WTC11 (cell line): Measurements from ENCODE around the gene EEFSEC. TPM values are rescaled to one million over a fixed set of nuclear protein-coding genes. Genes with fewer than 3 reads are reported as not detected.

Experiments used
- ATAC-seq: fragments of 200-7000 bp; cut with Tn5 transposase; 2 replicates; pipeline ENCODE4 v1.10.0; 2021; ENCODE audit warnings: mild to moderate bottlenecking, moderate library complexity
- CTCF ChIA-PET: fragments of 300-600 bp; sonication (Branson Sonifier 250); formaldehyde crosslinking; loops from one replicate; lab custom pipeline; 2021; ENCODE audit warnings: antibody characterized with exemption; lab: Charles Lee
- POLR2A ChIA-PET: fragments of 350-600 bp; sonication (Branson Sonifier 250); formaldehyde crosslinking; loops from one replicate; lab custom pipeline; 2021; ENCODE audit warnings: antibody characterized with exemption; lab: Charles Lee
- DNase-seq: peaks from one replicate; pipeline ENCODE4 v3.0.0; 2021; ENCODE audit warnings: low spot score
- H3K27ac Mint-ChIP-seq: 2 replicates; pipeline ENCODE4 v1.8.0; 2021; ENCODE audit warnings: mixed read lengths
- H3K27me3 Mint-ChIP-seq: 2 replicates; pipeline ENCODE4 v1.8.0; 2021; ENCODE audit warnings: low read depth, mild to moderate bottlenecking, moderate library complexity, mixed read lengths
- H3K36me3 Mint-ChIP-seq: 2 replicates; pipeline ENCODE4 v1.8.0; 2021; ENCODE audit warnings: mixed read lengths
- H3K4me1 Mint-ChIP-seq: 2 replicates; pipeline ENCODE4 v1.8.0; 2022; ENCODE audit warnings: mixed read lengths
- H3K4me3 Mint-ChIP-seq: 2 replicates; pipeline ENCODE4 v1.8.0; 2021; ENCODE audit warnings: mild to moderate bottlenecking, moderate library complexity, mixed read lengths
- H3K9me3 Mint-ChIP-seq: 2 replicates; pipeline ENCODE4 v1.8.0; 2021; ENCODE audit warnings: mixed read lengths
- CBFB ChIP-seq: sonication (generic); formaldehyde crosslinking; IDR thresholded peaks from 2 replicates; pipeline ENCODE4 v1.8.1; 2022; ENCODE audit warnings: mild to moderate bottlenecking, low read depth, missing genetic modification reagents
- CDX4 ChIP-seq: fragments of 250-450 bp; sonication (Bioruptor Pico); IDR thresholded peaks from 2 replicates; pipeline ENCODE4 v1.9.0; 2021; ENCODE audit warnings: moderate library complexity, mild to moderate bottlenecking, inconsistent platforms, borderline replicate concordance
- CREB1 ChIP-seq: sonication (generic); formaldehyde crosslinking; IDR thresholded peaks from 2 replicates; pipeline ENCODE4 v1.8.0; 2023; ENCODE audit warnings: mild to moderate bottlenecking, missing genetic modification reagents
- ELF4 ChIP-seq: sonication (generic); formaldehyde crosslinking; IDR thresholded peaks from 2 replicates; pipeline ENCODE4 v1.8.1; 2022; ENCODE audit warnings: low read depth, mild to moderate bottlenecking, moderate library complexity, missing genetic modification reagents
- ESRRA ChIP-seq: sonication (generic); formaldehyde crosslinking; IDR thresholded peaks from 2 replicates; pipeline ENCODE4 v1.8.1; 2022; ENCODE audit warnings: mild to moderate bottlenecking, missing genetic modification reagents, borderline replicate concordance
- ETV6 ChIP-seq: sonication (generic); formaldehyde crosslinking; IDR thresholded peaks from 2 replicates; pipeline ENCODE4 v1.8.1; 2022; ENCODE audit warnings: mild to moderate bottlenecking, missing genetic modification reagents
- FOXJ3 ChIP-seq: sonication (generic); formaldehyde crosslinking; IDR thresholded peaks from 2 replicates; pipeline ENCODE4 v1.9.0; 2021; ENCODE audit warnings: missing genetic modification reagents, mild to moderate bottlenecking, borderline replicate concordance
- FOXK1 ChIP-seq: sonication (generic); formaldehyde crosslinking; IDR thresholded peaks from 2 replicates; pipeline ENCODE4 v1.8.0; 2022; ENCODE audit warnings: mild to moderate bottlenecking, moderate library complexity, missing genetic modification reagents
- FOXP1 ChIP-seq: sonication (generic); formaldehyde crosslinking; IDR thresholded peaks from 2 replicates; pipeline ENCODE4 v1.8.0; 2022; ENCODE audit warnings: missing genetic modification reagents, mild to moderate bottlenecking, moderate library complexity, borderline replicate concordance
- IRF1 ChIP-seq: sonication (generic); formaldehyde crosslinking; IDR thresholded peaks from 2 replicates; pipeline ENCODE4 v1.8.0; 2023; ENCODE audit warnings: missing genetic modification reagents
- MXD4 ChIP-seq: fragments of 250-450 bp; sonication (Bioruptor Pico); IDR thresholded peaks from 2 replicates; pipeline ENCODE4 v1.8.0; 2021; ENCODE audit warnings: mild to moderate bottlenecking, moderate library complexity, borderline replicate concordance
- NFYB ChIP-seq: sonication (generic); formaldehyde crosslinking; conservative IDR thresholded peaks from 2 replicates; pipeline ENCODE4 v1.8.0; 2022; ENCODE audit warnings: low read depth, missing genetic modification reagents
- NR1H2 ChIP-seq: sonication (generic); formaldehyde crosslinking; IDR thresholded peaks from 2 replicates; pipeline ENCODE4 v1.9.0; 2021; ENCODE audit warnings: mild to moderate bottlenecking, moderate library complexity, missing genetic modification reagents
- RORB ChIP-seq: fragments of 250-450 bp; sonication (Bioruptor Pico); IDR thresholded peaks from 2 replicates; pipeline ENCODE4 v1.9.0; 2021; ENCODE audit warnings: mild to moderate bottlenecking
- SMAD4 ChIP-seq: sonication (generic); formaldehyde crosslinking; IDR thresholded peaks from 2 replicates; pipeline ENCODE4 v1.8.0; 2022; ENCODE audit warnings: mild to moderate bottlenecking, missing genetic modification reagents
- TP53 ChIP-seq: sonication (generic); formaldehyde crosslinking; IDR thresholded peaks from 2 replicates; pipeline ENCODE4 v1.8.1; 2023; ENCODE audit warnings: mild to moderate bottlenecking, missing genetic modification reagents
- ZBTB43 ChIP-seq: sonication (generic); formaldehyde crosslinking; IDR thresholded peaks from 2 replicates; pipeline ENCODE4 v1.8.1; 2023; ENCODE audit warnings: mild to moderate bottlenecking, missing genetic modification reagents
- ZNF121 ChIP-seq: sonication (generic); formaldehyde crosslinking; IDR thresholded peaks from 2 replicates; pipeline ENCODE4 v1.8.0; 2023; ENCODE audit warnings: missing genetic modification reagents
- ZNF138 ChIP-seq: sonication (generic); formaldehyde crosslinking; conservative IDR thresholded peaks from 2 replicates; pipeline ENCODE4 v1.8.1; 2022; ENCODE audit warnings: mild to moderate bottlenecking, moderate library complexity, missing genetic modification reagents
- ZNF396 ChIP-seq: fragments of 250-450 bp; sonication (Bioruptor Pico); IDR thresholded peaks from 2 replicates; pipeline ENCODE4 v1.8.0; 2021; ENCODE audit warnings: mild to moderate bottlenecking, moderate library complexity, borderline replicate concordance
- ZNF423 ChIP-seq: fragments of 250-450 bp; sonication (Bioruptor Pico); IDR thresholded peaks from 2 replicates; pipeline ENCODE4 v2.1.2; 2022; ENCODE audit warnings: mild to moderate bottlenecking, moderate library complexity
- ZNF671 ChIP-seq: fragments of 250-450 bp; sonication (Bioruptor Pico); IDR thresholded peaks from 2 replicates; pipeline ENCODE4 v1.8.0; 2021; ENCODE audit warnings: mild to moderate bottlenecking
- total RNA-seq: library from RNA; stranded (reverse); gene quantifications from 3 replicates; pipeline ENCODE4 v1.2.3, GENCODE V29; 2021
- TF ChIP-seq, protein P1 (sequence below): sonication (generic); formaldehyde crosslinking; IDR thresholded peaks from 2 replicates; pipeline ENCODE4 v1.8.1; 2023; ENCODE audit warnings: mild to moderate bottlenecking, missing genetic modification reagents, moderate library complexity
- TF ChIP-seq, protein P2 (sequence below): sonication (generic); formaldehyde crosslinking; IDR thresholded peaks from 2 replicates; pipeline ENCODE4 v1.8.0; 2022; ENCODE audit warnings: mild to moderate bottlenecking, missing genetic modification reagents
- TF ChIP-seq, protein P3 (sequence below): fragments of 250-450 bp; sonication (Bioruptor Pico); IDR thresholded peaks from 2 replicates; pipeline ENCODE4 v2.1.2; 2022; ENCODE audit warnings: mild to moderate bottlenecking, moderate library complexity
- TF ChIP-seq, protein P4 (sequence below): sonication (generic); formaldehyde crosslinking; IDR thresholded peaks from 2 replicates; pipeline ENCODE4 v1.8.0; 2022; ENCODE audit warnings: mild to moderate bottlenecking, missing genetic modification reagents

The EEFSEC gene
- total RNA-seq, 1 experiment from 2014 or later = 13.7 TPM

DNA sequence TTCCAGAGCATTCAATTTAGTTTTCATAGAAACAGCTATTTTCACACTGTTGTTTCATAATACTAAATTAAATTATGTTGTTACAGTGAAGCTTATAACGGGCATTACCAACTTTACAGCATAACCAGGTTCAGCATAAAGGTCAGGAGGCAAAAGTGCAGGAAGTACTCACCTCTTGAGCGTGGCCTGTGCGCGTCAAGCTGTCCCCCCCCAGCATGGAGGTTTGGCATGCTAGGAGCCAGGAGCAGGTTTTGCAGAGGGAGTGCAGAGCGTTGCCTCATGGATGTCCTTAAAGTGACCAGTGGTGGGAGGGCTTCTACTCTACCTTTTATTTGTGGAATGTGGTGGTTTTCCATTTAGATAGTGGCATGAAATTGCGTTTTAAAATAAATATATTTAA is 104.4 kb downstream of the EEFSEC start (continued):
- TF ChIP-seq RORB (CRISPR knock-in tag) (no peak), ZNF138 (CRISPR knock-in tag) (no peak), MXD4 (CRISPR knock-in tag) (no peak), FOXK1 (no peak), FOXJ3 (no peak), ZNF121 (no peak), CDX4 (CRISPR knock-in tag) (no peak), NFYB (CRISPR knock-in tag) (no peak)
- TF ChIP-seq, protein P1, sequence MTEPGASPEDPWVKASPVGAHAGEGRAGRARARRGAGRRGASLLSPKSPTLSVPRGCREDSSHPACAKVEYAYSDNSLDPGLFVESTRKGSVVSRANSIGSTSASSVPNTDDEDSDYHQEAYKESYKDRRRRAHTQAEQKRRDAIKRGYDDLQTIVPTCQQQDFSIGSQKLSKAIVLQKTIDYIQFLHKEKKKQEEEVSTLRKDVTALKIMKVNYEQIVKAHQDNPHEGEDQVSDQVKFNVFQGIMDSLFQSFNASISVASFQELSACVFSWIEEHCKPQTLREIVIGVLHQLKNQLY (CRISPR knock-in tag) = no peak

GRCh38 chr3:128260275-128260674 is 107.0 kb downstream of the EEFSEC start:
- Mint-ChIP-seq H3K27ac (no peak overlapping the region), H3K9me3 (peaks cover 20% of the 10 kb centered on the region), H3K36me3 (peaks cover 21% of the 10 kb centered on the region), H3K4me1 (peaks cover 8% of the 10 kb centered on the region), H3K4me3 (no peak overlapping the region)
- ATAC-seq (no peak), DNase-seq (no peak)
- CTCF ChIA-PET = no interaction called here
- TF ChIP-seq FOXP1 (CRISPR knock-in tag) (no peak), CBFB (no peak), ZNF423 (CRISPR knock-in tag) (no peak), ETV6 (CRISPR knock-in tag) (no peak), NR1H2 (CRISPR knock-in tag) (no peak), TP53 (CRISPR knock-in tag) (no peak), CREB1 (no peak), IRF1 (CRISPR knock-in tag) (no peak), ELF4 (no peak), ZNF396 (no peak), ZNF671 (CRISPR knock-in tag) (no peak), ESRRA (CRISPR knock-in tag) (no peak), CDX4 (CRISPR knock-in tag) (no peak), SMAD4 (CRISPR knock-in tag) (no peak), ZBTB43 (CRISPR knock-in tag) (no peak)
- TF ChIP-seq, protein P2, sequence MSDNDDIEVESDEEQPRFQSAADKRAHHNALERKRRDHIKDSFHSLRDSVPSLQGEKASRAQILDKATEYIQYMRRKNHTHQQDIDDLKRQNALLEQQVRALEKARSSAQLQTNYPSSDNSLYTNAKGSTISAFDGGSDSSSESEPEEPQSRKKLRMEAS (CRISPR knock-in tag) = no peak
- TF ChIP-seq, protein P1 (CRISPR knock-in tag) = no peak
- TF ChIP-seq, protein P3, sequence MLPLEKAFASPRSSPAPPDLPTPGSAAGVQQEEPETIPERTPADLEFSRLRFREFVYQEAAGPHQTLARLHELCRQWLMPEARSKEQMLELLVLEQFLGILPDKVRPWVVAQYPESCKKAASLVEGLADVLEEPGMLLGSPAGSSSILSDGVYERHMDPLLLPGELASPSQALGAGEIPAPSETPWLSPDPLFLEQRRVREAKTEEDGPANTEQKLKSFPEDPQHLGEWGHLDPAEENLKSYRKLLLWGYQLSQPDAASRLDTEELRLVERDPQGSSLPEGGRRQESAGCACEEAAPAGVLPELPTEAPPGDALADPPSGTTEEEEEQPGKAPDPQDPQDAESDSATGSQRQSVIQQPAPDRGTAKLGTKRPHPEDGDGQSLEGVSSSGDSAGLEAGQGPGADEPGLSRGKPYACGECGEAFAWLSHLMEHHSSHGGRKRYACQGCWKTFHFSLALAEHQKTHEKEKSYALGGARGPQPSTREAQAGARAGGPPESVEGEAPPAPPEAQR (CRISPR knock-in tag) = no peak
- TF ChIP-seq, protein P4, sequence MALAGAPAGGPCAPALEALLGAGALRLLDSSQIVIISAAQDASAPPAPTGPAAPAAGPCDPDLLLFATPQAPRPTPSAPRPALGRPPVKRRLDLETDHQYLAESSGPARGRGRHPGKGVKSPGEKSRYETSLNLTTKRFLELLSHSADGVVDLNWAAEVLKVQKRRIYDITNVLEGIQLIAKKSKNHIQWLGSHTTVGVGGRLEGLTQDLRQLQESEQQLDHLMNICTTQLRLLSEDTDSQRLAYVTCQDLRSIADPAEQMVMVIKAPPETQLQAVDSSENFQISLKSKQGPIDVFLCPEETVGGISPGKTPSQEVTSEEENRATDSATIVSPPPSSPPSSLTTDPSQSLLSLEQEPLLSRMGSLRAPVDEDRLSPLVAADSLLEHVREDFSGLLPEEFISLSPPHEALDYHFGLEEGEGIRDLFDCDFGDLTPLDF = no peak
- TF ChIP-seq, all 79 proteins: peak for 0
- POLR2A ChIA-PET = no interaction called here
- H3K27me3 Mint-ChIP-seq = peaks cover 3% of the 10 kb centered on the region
